WERI-Rb-1 (cell line): ENCODE results near the gene TLDC2.
"Not testable (repeated sequence)": the region's sequence is repeated elsewhere in the genome, so short reads cannot be mapped to it uniquely, and the experiment has no call there.

ENCODE experiments used
- DNase-seq: peaks from one replicate; pipeline ENCODE4 v3.0.0-alpha.2; 2020
- H3K27ac ChIP-seq: fragments of 250-450 bp; sonication (Bioruptor Pico); 2 replicates; pipeline ENCODE4 v1.5.1; 2020; ENCODE audit warnings: mild to moderate bottlenecking, moderate library complexity
- H3K27me3 ChIP-seq: fragments of 250-450 bp; sonication (Bioruptor Pico); 2 replicates; pipeline ENCODE4 v1.5.1; 2021; ENCODE audit warnings: mild to moderate bottlenecking, low read depth, moderate library complexity; ENCODE audit not compliant: insufficient read depth, severe bottlenecking
- H3K36me3 ChIP-seq: fragments of 250-450 bp; sonication (Bioruptor Pico); 2 replicates; pipeline ENCODE4 v1.5.1; 2020; ENCODE audit warnings: mild to moderate bottlenecking, moderate library complexity
- H3K4me3 ChIP-seq: 2 replicates; pipeline ENCODE4 v1.5.1; 2011; ENCODE audit warnings: low read depth, mild to moderate bottlenecking, control low read depth, low read length
- H3K9me3 ChIP-seq: fragments of 250-450 bp; sonication (Bioruptor Pico); 2 replicates; pipeline ENCODE4 v1.5.1; 2021; ENCODE audit warnings: mild to moderate bottlenecking, moderate library complexity; ENCODE audit not compliant: severe bottlenecking
- CTCF ChIP-seq: IDR thresholded peaks from 2 replicates; pipeline ENCODE4 v1.5.1; 2011; ENCODE audit warnings: low read depth, mild to moderate bottlenecking, control low read depth, inconsistent platforms, low read length

TLDC2 gene

GRCh38 chr20:36871640-36872570 is 4.0 kb upstream of the TLDC2 start:
- H3K27ac ChIP-seq = no peak overlapping the region

GRCh38 chr20:36872852-36873251 is 3.1 kb upstream of the TLDC2 start:
- Histone ChIP-seq H3K36me3 (no peaks in the 10 kb centered on the region), H3K27me3 (no peaks in the 10 kb centered on the region), H3K4me3 (no peak overlapping the region), H3K9me3 (no peaks in the 10 kb centered on the region), H3K27ac (no peak overlapping the region)
- TF ChIP-seq CTCF = no peak
- DNase-seq = no peak

More at GRCh38 chr20:36871640-36872570, 4.0 kb upstream of the TLDC2 start:
- Histone ChIP-seq H3K36me3 (no peaks in the 10 kb centered on the region), H3K9me3 (no peaks in the 10 kb centered on the region), H3K4me3 (no peak overlapping the region), H3K27me3 (no peaks in the 10 kb centered on the region)
- TF ChIP-seq CTCF = no peak
- DNase-seq = no peak

GRCh38 chr20:36873498-36874189 is 2.3 kb upstream of the TLDC2 start:
- no peak for DNase-seq
- Histone ChIP-seq H3K36me3 (no peaks in the 10 kb centered on the region), H3K4me3 (no peak overlapping the region), H3K27ac (no peak overlapping the region), H3K27me3 (no peaks in the 10 kb centered on the region), H3K9me3 (no peaks in the 10 kb centered on the region)
- no peak for TF ChIP-seq CTCF

- not testable (repeated sequence) for H3K36me3 ChIP-seq, DNase-seq, H3K4me3 ChIP-seq, H3K27me3 ChIP-seq, H3K27ac ChIP-seq, H3K9me3 ChIP-seq
These were observed 845 bp upstream of the TLDC2 start for GRCh38 chr20:36875093-36875492.

GRCh38 chr20:36876473-36876833 is 515 bp downstream of the TLDC2 start:
- Histone ChIP-seq H3K27me3 (no peaks in the 10 kb centered on the region), H3K27ac (no peak overlapping the region), H3K4me3 (no peak overlapping the region), H3K36me3 (no peaks in the 10 kb centered on the region), H3K9me3 (no peaks in the 10 kb centered on the region)
- TF ChIP-seq CTCF = no peak
- DNase-seq = no peak

- H3K27ac ChIP-seq = no peak overlapping the region
- no peaks in the 10 kb centered on the region for H3K9me3 ChIP-seq
- H3K4me3 ChIP-seq = no peak overlapping the region
- DNase-seq = no peak
- no peaks in the 10 kb centered on the region for H3K27me3 ChIP-seq
- TF ChIP-seq CTCF = no peak
- H3K36me3 ChIP-seq = no peaks in the 10 kb centered on the region
These were observed 3.0 kb downstream of the TLDC2 start for GRCh38 chr20:36878941-36879340.
